ENCODE measurements around the gene DTNBP1. TPM values are rescaled to one million over a fixed set of nuclear protein-coding genes. Genes with fewer than 3 reads are reported as not detected.

Gene DTNBP1
- total RNA-seq, 1 donor from 2014 or later, result 10.2 TPM

DNA sequence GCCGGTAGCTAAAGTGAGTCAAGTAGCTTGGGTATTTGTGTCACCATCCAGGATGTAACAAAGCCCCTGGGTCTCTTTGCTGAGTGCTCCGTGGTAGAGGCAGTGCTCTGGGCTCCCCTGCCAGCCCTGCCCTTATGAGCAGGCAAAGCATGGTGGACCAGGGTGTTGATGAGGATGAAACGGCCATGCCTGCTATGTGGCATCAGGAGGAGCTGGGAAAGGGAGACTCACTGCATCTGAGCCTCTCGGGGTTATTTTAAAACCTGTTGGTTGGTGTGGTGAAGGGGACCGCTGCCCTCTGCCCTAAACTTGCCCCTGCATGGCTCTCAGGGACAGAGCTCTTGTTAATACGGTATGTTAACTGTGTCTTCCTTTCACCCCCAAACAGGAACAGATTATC lies 143.1 kb downstream of the DTNBP1 start:
- no peak for FAIRE-seq
- DNase-seq (ENCODE audit: low spot score in 2 of 2), result no peak

GRCh38 chr6:15518878-15519277 lies 143.9 kb downstream of the DTNBP1 start:
- no peak for DNase-seq (ENCODE audit: low spot score in 2 of 2)
- FAIRE-seq, result no peak

DNA sequence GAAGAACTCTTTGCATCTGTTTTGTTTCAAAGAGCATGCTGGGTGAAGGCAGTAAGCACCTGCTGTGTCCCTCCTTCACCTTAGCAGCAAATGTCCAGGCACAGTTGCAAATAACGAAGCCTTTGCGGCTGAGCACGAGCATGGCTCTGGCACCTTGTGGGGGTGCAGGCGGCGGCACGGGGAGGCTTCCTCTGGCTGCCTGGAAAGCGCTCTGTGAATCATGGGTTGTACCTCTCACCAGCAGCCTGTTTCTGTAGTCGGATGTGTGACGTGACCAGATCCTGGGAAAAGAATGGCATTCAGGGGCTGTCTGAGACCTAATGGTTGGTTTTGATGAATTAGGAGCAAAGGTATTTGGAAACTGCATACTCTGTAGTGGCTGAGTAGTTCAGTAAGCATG lies 144.8 kb downstream of the DTNBP1 start:
- FAIRE-seq (no peak), DNase-seq (ENCODE audit: low spot score in 2 of 2) (no peak)

DNA sequence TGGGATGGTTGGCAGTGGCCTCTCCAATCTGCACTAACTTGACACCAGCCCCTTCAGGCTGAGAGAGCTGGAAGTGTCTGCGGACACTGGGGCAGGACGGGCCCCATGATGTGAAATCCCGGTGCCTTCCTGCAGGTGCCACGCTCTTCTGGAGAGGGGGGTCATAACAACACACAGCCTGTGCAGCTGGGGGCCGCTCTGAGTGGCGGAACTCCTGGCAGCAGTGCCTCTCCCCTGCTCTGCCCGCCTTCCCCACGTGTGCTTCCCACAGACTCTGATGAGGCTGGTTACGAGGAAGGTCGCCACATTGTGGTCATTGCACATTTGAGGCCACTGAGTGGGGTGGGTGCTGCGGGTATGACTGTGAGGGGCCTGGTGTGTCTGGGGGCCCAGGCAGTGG lies 145.2 kb downstream of the DTNBP1 start:
- DNase-seq (ENCODE audit: low spot score in 2 of 2), result no peak
- no peak for FAIRE-seq

DNA sequence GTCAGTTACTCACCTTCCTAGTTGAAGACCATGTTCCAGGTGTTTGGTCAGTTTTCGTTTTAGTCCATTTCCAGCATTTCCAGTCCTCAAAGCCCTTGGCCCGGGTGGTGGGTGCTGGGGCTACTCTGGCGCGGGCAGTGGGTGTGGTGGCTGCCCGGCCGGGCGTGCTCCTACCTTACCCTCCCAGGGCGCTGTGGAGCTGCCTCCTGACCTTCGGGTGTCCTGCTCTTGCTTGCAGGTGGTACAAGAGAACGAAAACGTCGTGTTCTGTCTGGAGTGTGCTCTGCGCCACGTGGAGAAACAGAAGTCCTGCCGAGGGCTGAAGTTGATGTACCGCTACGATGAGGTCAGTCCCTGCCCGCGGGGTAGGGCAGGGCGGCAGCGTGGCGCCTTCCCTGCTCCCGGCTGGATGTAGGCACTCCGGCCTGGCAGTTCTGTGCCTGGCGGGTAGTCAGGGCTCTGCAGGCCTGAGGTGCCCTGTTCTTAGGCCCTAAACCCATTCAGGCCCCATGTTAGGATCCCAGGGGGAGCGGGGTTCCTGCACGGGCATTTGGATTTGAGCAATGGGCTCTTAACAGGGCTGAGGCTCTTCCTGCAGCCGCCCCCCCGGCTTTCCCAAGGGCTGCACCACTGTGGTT lies 145.8 kb downstream of the DTNBP1 start:
- DNase-seq (ENCODE audit: low spot score in 2 of 2) (no peak), FAIRE-seq (no peak)

- DNase-seq (ENCODE audit: low spot score in 2 of 2) (no peak), FAIRE-seq (no peak)
Observed at GRCh38 chr6:15516378-15516777, 146.4 kb downstream of the DTNBP1 start.

- no peak for DNase-seq (ENCODE audit: low spot score in 2 of 2)
- FAIRE-seq, result no peak
Observed at GRCh38 chr6:15515660-15516375, 147.0 kb downstream of the DTNBP1 start.

- DNase-seq (ENCODE audit: low spot score in 2 of 2) (no peak), FAIRE-seq (no peak)
Observed at GRCh38 chr6:15515226-15515625, 147.6 kb downstream of the DTNBP1 start.

- FAIRE-seq, result no peak
- no peak for DNase-seq (ENCODE audit: low spot score in 2 of 2)
Observed at GRCh38 chr6:15513801-15514711, 148.8 kb downstream of the DTNBP1 start.

- DNase-seq (ENCODE audit: low spot score in 2 of 2) (no peak), FAIRE-seq (no peak)
Observed at GRCh38 chr6:15513131-15513771, 149.6 kb downstream of the DTNBP1 start.

- DNase-seq (ENCODE audit: low spot score in 2 of 2) (no peak), FAIRE-seq (no peak)
Observed at GRCh38 chr6:15512721-15513120, 150.1 kb downstream of the DTNBP1 start.

GRCh38 chr6:15512126-15512525 lies 150.7 kb downstream of the DTNBP1 start:
- DNase-seq (ENCODE audit: low spot score in 2 of 2) (peak in 1 of 2 donors; percentile 57), FAIRE-seq (no peak)

GRCh38 chr6:15511248-15512125 lies 151.3 kb downstream of the DTNBP1 start:
- FAIRE-seq (no peak), DNase-seq (ENCODE audit: low spot score in 2 of 2) (no peak)

- FAIRE-seq, result no peak
- DNase-seq (ENCODE audit: low spot score in 2 of 2), result no peak
Observed at GRCh38 chr6:15510536-15511247, 152.1 kb downstream of the DTNBP1 start.

GRCh38 chr6:15510121-15510520 lies 152.7 kb downstream of the DTNBP1 start:
- FAIRE-seq, result no peak
- no peak for DNase-seq (ENCODE audit: low spot score in 2 of 2)

DNA sequence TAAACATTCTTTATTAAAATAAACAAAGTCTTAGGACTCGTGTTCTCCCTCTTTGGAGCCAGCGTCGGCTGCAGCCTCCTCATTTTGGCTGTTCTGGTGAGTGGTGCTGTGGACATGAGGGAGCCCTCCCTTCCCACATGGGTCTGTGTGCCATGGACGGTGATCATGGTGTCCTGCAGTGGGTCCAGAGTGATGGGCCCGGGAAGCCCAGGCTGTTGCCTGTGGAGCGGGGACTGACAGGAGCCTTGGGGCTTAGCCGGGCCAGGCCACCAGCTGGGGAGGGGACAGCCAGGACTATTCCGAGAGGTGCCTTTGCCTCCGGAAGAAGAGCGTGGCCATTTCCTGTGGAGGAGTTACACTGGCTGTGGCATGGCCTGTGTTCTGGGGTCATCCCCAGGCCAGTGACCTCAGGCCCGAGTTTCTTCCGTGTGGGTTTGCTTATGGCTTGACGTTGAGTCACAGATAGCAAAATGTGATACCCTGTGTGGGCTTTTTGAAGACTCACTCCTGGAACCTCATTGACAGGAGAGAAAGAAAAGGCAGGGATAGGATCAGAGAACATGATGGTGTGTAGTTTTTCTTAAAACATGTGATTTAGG lies 153.4 kb downstream of the DTNBP1 start:
- no peak for DNase-seq (ENCODE audit: low spot score in 2 of 2)
- no peak for FAIRE-seq

DNA sequence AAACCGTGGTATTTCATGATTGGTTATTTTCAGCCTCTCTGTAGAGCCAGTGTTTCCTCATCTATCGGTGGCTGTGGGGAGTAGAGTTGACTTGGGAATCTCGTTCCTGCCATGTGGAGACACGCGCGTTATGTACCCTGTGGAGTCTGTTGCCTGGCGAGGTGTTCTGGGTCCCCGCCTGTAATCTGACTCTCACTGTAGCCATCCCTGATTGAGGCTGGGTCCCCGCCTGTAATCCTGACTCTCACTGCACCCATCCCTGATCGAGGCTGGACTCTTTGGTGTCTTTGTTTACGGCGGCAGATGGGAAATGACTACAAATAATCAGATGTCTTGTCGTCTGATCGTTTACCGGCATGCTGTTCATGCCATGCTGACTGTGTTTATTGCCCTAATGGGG lies 153.9 kb downstream of the DTNBP1 start:
- DNase-seq (ENCODE audit: low spot score in 2 of 2) (no peak), FAIRE-seq (no peak)

DNA sequence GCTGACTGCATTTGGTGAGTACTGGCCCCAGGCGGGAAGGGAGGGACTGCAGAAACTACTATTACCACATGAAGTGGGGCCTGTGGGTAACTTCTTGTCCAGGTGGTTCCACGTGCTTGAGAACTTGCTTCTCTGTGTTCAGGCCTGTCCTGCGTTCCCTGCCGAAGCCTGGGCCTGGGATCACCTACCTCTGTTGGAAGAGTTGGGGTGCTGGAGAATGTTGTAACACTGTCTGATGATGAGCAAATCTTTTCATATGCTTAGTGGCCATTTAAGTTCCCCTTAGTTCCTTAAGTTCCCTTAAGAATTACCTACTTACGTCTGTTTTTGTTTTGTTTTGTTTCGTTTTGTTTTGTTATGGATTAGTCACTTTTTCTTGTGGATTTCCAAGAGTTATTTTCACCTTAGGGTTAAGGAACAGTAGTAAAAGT lies 154.4 kb downstream of the DTNBP1 start:
- DNase-seq (ENCODE audit: low spot score in 2 of 2) (no peak), FAIRE-seq (no peak)

- no peak for DNase-seq (ENCODE audit: low spot score in 2 of 2)
- no peak for FAIRE-seq
Observed at GRCh38 chr6:15507746-15508145, 155.1 kb downstream of the DTNBP1 start.
